HEK293 (cell line): ENCODE measurements around the gene TIMM50.

Source experiments
- CTCF ChIA-PET: fragments of 350-600 bp; formaldehyde crosslinking; extraction: SDS; loops from one replicate; lab custom pipeline; 2021; ENCODE audit warnings: antibody characterized with exemption; lab: Yijun Ruan, JAX
- POLR2A ChIA-PET: fragments of 300-600 bp; formaldehyde crosslinking; extraction: SDS; loops from one replicate; lab custom pipeline; 2020; ENCODE audit warnings: antibody characterized with exemption, inconsistent platforms; lab: Yijun Ruan, JAX
- H3K27ac ChIP-seq: fragments of 200-500 bp; sonication (Bioruptor generic); 2 replicates; pipeline ENCODE4 v1.5.1; 2014; ENCODE audit warnings: low read depth, low read length, control low read depth, inconsistent platforms; ENCODE audit errors: extremely low read depth
- H3K36me3 ChIP-seq, 2 experiments: fragments of 200-500 bp in 1 of 2; sonication (Bioruptor generic) in 1 of 2; 1 replicate in 1 of 2; 2 replicates in 1 of 2; pipeline ENCODE4 v1.5.1; 2014 to 2017; ENCODE audit warnings: inconsistent platforms in 2 of 2, low read length in 2 of 2; ENCODE audit not compliant: control insufficient read depth in 2 of 2, insufficient read depth in 1 of 2
- H3K4me1 ChIP-seq: fragments of 200-500 bp; sonication (Bioruptor generic); 2 replicates; pipeline ENCODE4 v1.5.1; 2014; ENCODE audit warnings: mild to moderate bottlenecking, low read length, inconsistent platforms; ENCODE audit not compliant: control insufficient read depth, insufficient read depth
- H3K4me3 ChIP-seq: 2 replicates; pipeline ENCODE4 v1.5.1; 2011; ENCODE audit warnings: low read depth, mild to moderate bottlenecking, control low read depth, low read length, moderate library complexity
- H3K9me3 ChIP-seq: fragments of 200-500 bp; sonication (Bioruptor generic); 2 replicates; pipeline ENCODE4 v1.5.1; 2014; ENCODE audit warnings: low read depth, low read length, inconsistent platforms; ENCODE audit not compliant: control insufficient read depth, insufficient read depth
- FEZF1 ChIP-seq: fragments of 450-650 bp; formaldehyde crosslinking; IDR thresholded peaks from 2 replicates; pipeline ENCODE4 v1.5.1; 2016; ENCODE audit warnings: missing biosample characterization, missing genetic modification characterization
- GLI2 ChIP-seq: fragments of 450-650 bp; formaldehyde crosslinking; IDR thresholded peaks from 2 replicates; pipeline ENCODE4; 2017; ENCODE audit warnings: missing biosample characterization, missing genetic modification characterization, low read depth, borderline replicate concordance
- KLF1 ChIP-seq: fragments of 450-650 bp; formaldehyde crosslinking; IDR thresholded peaks from 2 replicates; pipeline ENCODE4 v1.5.1; 2016; ENCODE audit warnings: missing biosample characterization, missing genetic modification characterization
- MYNN ChIP-seq: fragments of 450-650 bp; formaldehyde crosslinking; IDR thresholded peaks from 2 replicates; pipeline ENCODE4 v1.5.1; 2016; ENCODE audit warnings: missing biosample characterization, missing genetic modification characterization, borderline replicate concordance
- MZF1 ChIP-seq: fragments of 450-650 bp; formaldehyde crosslinking; IDR thresholded peaks from 2 replicates; pipeline ENCODE4 v1.5.1; 2017; ENCODE audit warnings: missing biosample characterization, missing genetic modification characterization, borderline replicate concordance
- PRDM1 ChIP-seq: fragments of 450-650 bp; formaldehyde crosslinking; IDR thresholded peaks from 2 replicates; pipeline ENCODE4; 2016; ENCODE audit warnings: missing biosample characterization, missing genetic modification characterization
- SETDB1 ChIP-seq: IDR thresholded peaks from one replicate; pipeline ENCODE4 v1.6.1; 2017; ENCODE audit warnings: mild to moderate bottlenecking, low read length, moderate library complexity, mixed read lengths; ENCODE audit not compliant: insufficient read length
- ZBTB20 ChIP-seq: fragments of 450-650 bp; formaldehyde crosslinking; IDR thresholded peaks from 2 replicates; pipeline ENCODE4 v1.5.1; 2016; ENCODE audit warnings: missing biosample characterization, missing genetic modification characterization
- ZBTB21 ChIP-seq: fragments of 450-650 bp; formaldehyde crosslinking; IDR thresholded peaks from 2 replicates; pipeline ENCODE4 v1.5.1; 2017; ENCODE audit warnings: missing biosample characterization, missing genetic modification characterization
- ZFP41 ChIP-seq: fragments of 450-650 bp; formaldehyde crosslinking; IDR thresholded peaks from 2 replicates; pipeline ENCODE4 v1.5.1; 2016; ENCODE audit warnings: missing biosample characterization, missing genetic modification characterization, borderline replicate concordance
- ZIC2 ChIP-seq: fragments of 450-650 bp; formaldehyde crosslinking; IDR thresholded peaks from 2 replicates; pipeline ENCODE4 v1.5.1; 2016; ENCODE audit warnings: missing biosample characterization, missing genetic modification characterization
- ZNF121 ChIP-seq: fragments of 450-650 bp; formaldehyde crosslinking; IDR thresholded peaks from 2 replicates; pipeline ENCODE4 v1.5.1; 2016; ENCODE audit warnings: missing biosample characterization, missing genetic modification characterization
- ZNF23 ChIP-seq: fragments of 450-650 bp; formaldehyde crosslinking; IDR thresholded peaks from 2 replicates; pipeline ENCODE4 v1.5.1; 2016; ENCODE audit warnings: missing biosample characterization, missing genetic modification characterization, borderline replicate concordance
- ZNF366 ChIP-seq: fragments of 450-650 bp; formaldehyde crosslinking; conservative IDR thresholded peaks from 2 replicates; pipeline ENCODE4 v1.5.1; 2016; ENCODE audit warnings: missing biosample characterization, missing genetic modification characterization
- ZNF37A ChIP-seq: fragments of 450-650 bp; IDR thresholded peaks from 2 replicates; pipeline ENCODE4 v1.5.1; 2018; ENCODE audit warnings: missing biosample characterization, missing genetic modification characterization
- ZNF514 ChIP-seq: fragments of 450-650 bp; formaldehyde crosslinking; IDR thresholded peaks from 2 replicates; pipeline ENCODE4 v1.5.1; 2016; ENCODE audit warnings: missing biosample characterization, missing genetic modification characterization
- ZNF521 ChIP-seq: fragments of 450-650 bp; formaldehyde crosslinking; IDR thresholded peaks from 2 replicates; pipeline ENCODE4 v1.5.1; 2017; ENCODE audit warnings: missing biosample characterization, mild to moderate bottlenecking, missing genetic modification characterization
- ZNF600 ChIP-seq: fragments of 450-650 bp; formaldehyde crosslinking; IDR thresholded peaks from 2 replicates; pipeline ENCODE4 v1.5.1; 2016; ENCODE audit warnings: missing biosample characterization, missing genetic modification characterization
- ZNF610 ChIP-seq: fragments of 450-650 bp; formaldehyde crosslinking; IDR thresholded peaks from 2 replicates; pipeline ENCODE4 v1.5.1; 2016; ENCODE audit warnings: missing biosample characterization, missing genetic modification characterization, borderline replicate concordance
- ZNF621 ChIP-seq: fragments of 450-650 bp; formaldehyde crosslinking; IDR thresholded peaks from 2 replicates; pipeline ENCODE4 v1.5.1; 2017; ENCODE audit warnings: missing biosample characterization, missing genetic modification characterization
- ZNF777 ChIP-seq: fragments of 450-650 bp; formaldehyde crosslinking; IDR thresholded peaks from 2 replicates; pipeline ENCODE4 v1.5.1; 2017; ENCODE audit warnings: missing biosample characterization, missing genetic modification characterization, borderline replicate concordance
- ZXDB ChIP-seq: fragments of 450-650 bp; formaldehyde crosslinking; IDR thresholded peaks from 2 replicates; pipeline ENCODE4 v1.5.1; 2016; ENCODE audit warnings: missing biosample characterization, missing genetic modification characterization
- TF ChIP-seq, protein P1 (sequence below): fragments of 450-650 bp; formaldehyde crosslinking; IDR thresholded peaks from 2 replicates; pipeline ENCODE4 v1.5.1; 2016; ENCODE audit warnings: missing biosample characterization, missing genetic modification characterization
- TF ChIP-seq, protein P2 (sequence below): IDR thresholded peaks from 2 replicates; pipeline ENCODE4 v1.6.1; 2011; ENCODE audit warnings: mild to moderate bottlenecking, low read depth, low read length, borderline replicate concordance
- TF ChIP-seq, protein P3 (sequence below): fragments of 450-650 bp; formaldehyde crosslinking; IDR thresholded peaks from 2 replicates; pipeline ENCODE4 v1.5.1; 2017; ENCODE audit warnings: missing biosample characterization, missing genetic modification characterization
- TF ChIP-seq, protein P4 (sequence below): fragments of 450-650 bp; formaldehyde crosslinking; IDR thresholded peaks from 2 replicates; pipeline ENCODE4 v1.5.1; 2016; ENCODE audit warnings: missing biosample characterization, missing genetic modification characterization

Gene TIMM50

DNA sequence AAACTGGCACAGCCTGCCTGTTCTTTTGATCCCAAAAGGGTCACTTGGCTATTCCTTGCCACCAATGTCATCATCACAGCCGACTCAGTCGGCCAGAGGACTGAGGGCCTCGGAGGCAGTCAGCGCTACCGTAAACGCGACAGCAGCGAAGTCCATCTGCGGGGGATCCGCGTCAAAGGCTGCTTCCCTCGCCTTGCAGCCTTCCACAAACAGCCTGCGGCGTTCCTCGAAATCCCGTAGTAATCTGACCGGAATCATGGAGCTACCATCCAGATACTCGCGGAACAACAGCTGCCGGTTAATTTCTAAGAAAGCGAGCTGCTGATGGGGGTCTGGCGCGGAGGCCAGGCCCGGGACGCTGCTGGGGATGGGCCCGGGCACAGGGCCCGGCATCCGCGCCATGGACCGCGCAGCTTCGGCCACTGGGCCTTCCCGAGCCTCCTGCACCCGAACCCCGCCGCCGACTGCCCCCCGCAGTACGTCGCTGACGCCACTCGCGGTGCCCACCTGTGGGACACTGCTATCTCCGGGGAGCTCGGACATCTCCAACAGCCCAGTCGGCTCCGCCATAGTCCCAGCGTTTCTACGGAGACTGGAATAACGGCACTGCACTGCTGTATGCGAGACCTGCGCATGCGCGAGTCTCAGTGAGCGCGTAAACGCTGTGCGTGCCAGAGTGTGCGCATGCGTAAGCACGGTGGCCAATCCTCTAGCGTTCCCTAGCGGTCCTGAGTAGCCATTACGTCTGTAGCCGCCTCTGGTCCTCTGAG is 51.8 kb downstream of the TIMM50 start, which contains the start of gene EID2B (continued):
- TF ChIP-seq ZNF514 (tag by site-specific recombination) (no peak), ZNF600 (tag by site-specific recombination) (peak; percentile 97), ZNF777 (no peak; the same call in 1 of the 2 replicates), ZNF621 (tag by site-specific recombination) (no peak), GLI2 (tag by site-specific recombination) (no peak), ZNF37A (tag by site-specific recombination) (peak; percentile 60; the same call in 1 of the 2 replicates), ZFP41 (tag by site-specific recombination) (no peak), ZNF23 (tag by site-specific recombination) (no peak), ZNF610 (tag by site-specific recombination) (peak; percentile 37; the same call in 1 of the 2 replicates)

DNA sequence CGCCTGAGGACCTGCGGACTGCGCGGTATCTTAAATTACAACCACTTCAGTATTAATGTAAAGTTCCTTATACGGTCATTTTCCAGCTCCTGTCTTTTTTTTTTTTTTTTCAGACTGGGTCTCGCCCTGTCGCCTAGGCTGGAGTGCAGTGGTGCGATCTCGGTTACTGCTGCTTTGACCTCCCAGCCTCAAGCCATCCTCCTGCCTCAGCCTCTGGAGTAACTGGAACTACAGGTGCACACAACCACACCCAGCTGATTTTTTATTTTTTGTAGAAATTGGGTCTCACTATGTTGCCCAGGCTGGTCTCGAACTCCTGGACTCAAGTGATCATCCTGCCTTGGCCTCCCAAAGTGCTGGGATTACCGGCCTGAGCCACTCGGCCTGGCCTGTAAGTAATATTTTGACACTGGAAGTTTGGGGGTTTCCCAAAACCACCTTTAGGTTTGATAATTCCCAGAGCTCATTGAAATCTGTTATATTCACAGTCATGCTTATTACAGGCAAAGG is 52.4 kb downstream of the TIMM50 start:
- Histone ChIP-seq H3K4me3 (no peak overlapping the region), H3K4me1 (peaks cover 21% of the 10 kb centered on the region), H3K36me3 (peaks cover 0 to 58% of the 10 kb centered on the region in 2 experiments; a peak in 2 of 3 replicates), H3K9me3 (no peaks in the 10 kb centered on the region; the same call in 1 of the 2 replicates), H3K27ac (peak overlapping the region; percentile 85)
- ChIA-PET POLR2A (interaction anchor here (0.6 to 3.6 kb wide), 15 partner anchors 9 to 772 kb away, joined by 3 to 56 read pairs (median 5); partner anchors contain the start of genes MED29, PAF1, RPS16 and SUPT5H), CTCF (interaction anchor here (0.6 to 6.3 kb wide), 47 partner anchors 8 to 475 kb away, joined by 3 to 174 read pairs (median 5); partner anchors contain the start of genes DLL3, PLEKHG2, RPS16 and SELENOV)
- TF ChIP-seq, protein P1, sequence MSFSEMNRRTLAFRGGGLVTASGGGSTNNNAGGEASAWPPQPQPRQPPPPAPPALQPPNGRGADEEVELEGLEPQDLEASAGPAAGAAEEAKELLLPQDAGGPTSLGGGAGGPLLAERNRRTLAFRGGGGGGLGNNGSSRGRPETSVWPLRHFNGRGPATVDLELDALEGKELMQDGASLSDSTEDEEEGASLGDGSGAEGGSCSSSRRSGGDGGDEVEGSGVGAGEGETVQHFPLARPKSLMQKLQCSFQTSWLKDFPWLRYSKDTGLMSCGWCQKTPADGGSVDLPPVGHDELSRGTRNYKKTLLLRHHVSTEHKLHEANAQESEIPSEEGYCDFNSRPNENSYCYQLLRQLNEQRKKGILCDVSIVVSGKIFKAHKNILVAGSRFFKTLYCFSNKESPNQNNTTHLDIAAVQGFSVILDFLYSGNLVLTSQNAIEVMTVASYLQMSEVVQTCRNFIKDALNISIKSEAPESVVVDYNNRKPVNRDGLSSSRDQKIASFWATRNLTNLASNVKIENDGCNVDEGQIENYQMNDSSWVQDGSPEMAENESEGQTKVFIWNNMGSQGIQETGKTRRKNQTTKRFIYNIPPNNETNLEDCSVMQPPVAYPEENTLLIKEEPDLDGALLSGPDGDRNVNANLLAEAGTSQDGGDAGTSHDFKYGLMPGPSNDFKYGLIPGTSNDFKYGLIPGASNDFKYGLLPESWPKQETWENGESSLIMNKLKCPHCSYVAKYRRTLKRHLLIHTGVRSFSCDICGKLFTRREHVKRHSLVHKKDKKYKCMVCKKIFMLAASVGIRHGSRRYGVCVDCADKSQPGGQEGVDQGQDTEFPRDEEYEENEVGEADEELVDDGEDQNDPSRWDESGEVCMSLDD, result peak; percentile 58; the same call in 1 of the 2 replicates
- TF ChIP-seq ZBTB21 (peak; percentile 48; the same call in 1 of the 2 replicates), ZNF521 (no peak), ZBTB20 (tag by site-specific recombination) (no peak), MYNN (no peak), ZNF121 (tag by site-specific recombination) (peak; percentile 85), PRDM1 (no peak), ZNF366 (tag by site-specific recombination) (no peak), SETDB1 (no peak), KLF1 (tag by site-specific recombination) (0 out of 2 replicates have a peak, but pooled peaks have one; percentile 10), MZF1 (tag by site-specific recombination) (no peak), FEZF1 (no peak), ZXDB (tag by site-specific recombination) (no peak), ZIC2 (tag by site-specific recombination) (no peak), GLI2 (tag by site-specific recombination) (no peak)
- TF ChIP-seq, protein P2, sequence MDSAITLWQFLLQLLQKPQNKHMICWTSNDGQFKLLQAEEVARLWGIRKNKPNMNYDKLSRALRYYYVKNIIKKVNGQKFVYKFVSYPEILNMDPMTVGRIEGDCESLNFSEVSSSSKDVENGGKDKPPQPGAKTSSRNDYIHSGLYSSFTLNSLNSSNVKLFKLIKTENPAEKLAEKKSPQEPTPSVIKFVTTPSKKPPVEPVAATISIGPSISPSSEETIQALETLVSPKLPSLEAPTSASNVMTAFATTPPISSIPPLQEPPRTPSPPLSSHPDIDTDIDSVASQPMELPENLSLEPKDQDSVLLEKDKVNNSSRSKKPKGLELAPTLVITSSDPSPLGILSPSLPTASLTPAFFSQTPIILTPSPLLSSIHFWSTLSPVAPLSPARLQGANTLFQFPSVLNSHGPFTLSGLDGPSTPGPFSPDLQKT, result no peak
- TF ChIP-seq, protein P3, sequence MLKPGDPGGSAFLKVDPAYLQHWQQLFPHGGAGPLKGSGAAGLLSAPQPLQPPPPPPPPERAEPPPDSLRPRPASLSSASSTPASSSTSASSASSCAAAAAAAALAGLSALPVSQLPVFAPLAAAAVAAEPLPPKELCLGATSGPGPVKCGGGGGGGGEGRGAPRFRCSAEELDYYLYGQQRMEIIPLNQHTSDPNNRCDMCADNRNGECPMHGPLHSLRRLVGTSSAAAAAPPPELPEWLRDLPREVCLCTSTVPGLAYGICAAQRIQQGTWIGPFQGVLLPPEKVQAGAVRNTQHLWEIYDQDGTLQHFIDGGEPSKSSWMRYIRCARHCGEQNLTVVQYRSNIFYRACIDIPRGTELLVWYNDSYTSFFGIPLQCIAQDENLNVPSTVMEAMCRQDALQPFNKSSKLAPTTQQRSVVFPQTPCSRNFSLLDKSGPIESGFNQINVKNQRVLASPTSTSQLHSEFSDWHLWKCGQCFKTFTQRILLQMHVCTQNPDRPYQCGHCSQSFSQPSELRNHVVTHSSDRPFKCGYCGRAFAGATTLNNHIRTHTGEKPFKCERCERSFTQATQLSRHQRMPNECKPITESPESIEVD (tag by site-specific recombination), result no peak
- TF ChIP-seq, protein P4, sequence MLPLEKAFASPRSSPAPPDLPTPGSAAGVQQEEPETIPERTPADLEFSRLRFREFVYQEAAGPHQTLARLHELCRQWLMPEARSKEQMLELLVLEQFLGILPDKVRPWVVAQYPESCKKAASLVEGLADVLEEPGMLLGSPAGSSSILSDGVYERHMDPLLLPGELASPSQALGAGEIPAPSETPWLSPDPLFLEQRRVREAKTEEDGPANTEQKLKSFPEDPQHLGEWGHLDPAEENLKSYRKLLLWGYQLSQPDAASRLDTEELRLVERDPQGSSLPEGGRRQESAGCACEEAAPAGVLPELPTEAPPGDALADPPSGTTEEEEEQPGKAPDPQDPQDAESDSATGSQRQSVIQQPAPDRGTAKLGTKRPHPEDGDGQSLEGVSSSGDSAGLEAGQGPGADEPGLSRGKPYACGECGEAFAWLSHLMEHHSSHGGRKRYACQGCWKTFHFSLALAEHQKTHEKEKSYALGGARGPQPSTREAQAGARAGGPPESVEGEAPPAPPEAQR (tag by site-specific recombination), result no peak
